HG02759 (cell line): Measurements from ENCODE around the gene FUT1.
"Not testable (repeated sequence)": the region's sequence is repeated elsewhere in the genome, so short reads cannot be mapped to it uniquely, and the experiment has no call there.

Experiments
- ATAC-seq: cut with Tn5 transposase; IDR thresholded peaks from one replicate; pipeline ENCODE4 v1.9.1; 2021; ENCODE audit warnings: mild to moderate bottlenecking, moderate library complexity; ENCODE audit not compliant: unreplicated experiment

FUT1 gene

GRCh38 chr19:48752496-48753365, at the start of gene FUT1:
Gene FUT1 (minus strand): TSS chr19:48752641. CDS start chr19:48751281, 1,360 bp downstream.
- ATAC-seq, result no peak

- no peak for ATAC-seq
These were observed 47.2 kb upstream of the FUT1 start for GRCh38 chr19:48799358-48800300.

GRCh38 chr19:48798937-48799336, 46.5 kb upstream of the FUT1 start:
- no peak for ATAC-seq

GRCh38 chr19:48797103-48797502, 44.7 kb upstream of the FUT1 start:
- ATAC-seq, result no peak

DNA sequence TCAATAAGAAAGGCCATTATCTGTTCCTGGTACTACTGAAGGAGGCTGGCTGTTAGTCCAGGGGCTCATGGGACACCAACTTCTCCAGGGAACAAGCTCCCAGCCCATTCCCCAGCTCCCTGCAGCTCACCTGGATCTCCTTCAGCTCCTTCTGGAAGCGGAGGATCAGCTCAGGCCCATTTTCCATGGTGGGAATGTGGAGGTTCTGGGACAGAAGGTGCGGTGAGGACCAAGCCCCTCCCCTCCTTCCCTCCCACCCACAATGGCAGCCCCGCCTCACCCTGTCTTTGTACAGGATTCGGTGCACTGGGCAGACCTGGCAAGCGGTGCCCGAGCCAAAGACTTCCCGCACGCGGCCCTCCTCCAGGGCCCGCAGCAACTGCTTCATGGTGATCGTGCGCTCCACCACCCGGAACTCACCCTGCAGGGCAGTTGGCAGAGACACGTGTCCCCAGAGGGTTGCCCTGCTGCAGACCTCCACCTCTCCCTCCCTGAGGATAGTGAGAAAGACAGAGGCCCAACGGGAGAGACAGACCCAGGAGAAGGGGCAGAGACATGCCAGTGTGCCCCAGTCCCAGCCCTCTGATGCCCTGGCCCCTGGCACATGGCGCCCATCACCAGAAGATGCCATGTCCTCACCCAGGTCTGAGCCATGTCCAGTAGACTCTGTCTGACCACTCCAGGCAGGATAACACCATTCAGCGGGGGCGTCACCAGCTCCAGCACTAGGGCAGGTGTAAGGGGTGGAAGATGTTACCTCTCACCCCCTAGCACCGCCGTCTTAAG, 44.0 kb upstream of the FUT1 start:
- no peak for ATAC-seq

DNA sequence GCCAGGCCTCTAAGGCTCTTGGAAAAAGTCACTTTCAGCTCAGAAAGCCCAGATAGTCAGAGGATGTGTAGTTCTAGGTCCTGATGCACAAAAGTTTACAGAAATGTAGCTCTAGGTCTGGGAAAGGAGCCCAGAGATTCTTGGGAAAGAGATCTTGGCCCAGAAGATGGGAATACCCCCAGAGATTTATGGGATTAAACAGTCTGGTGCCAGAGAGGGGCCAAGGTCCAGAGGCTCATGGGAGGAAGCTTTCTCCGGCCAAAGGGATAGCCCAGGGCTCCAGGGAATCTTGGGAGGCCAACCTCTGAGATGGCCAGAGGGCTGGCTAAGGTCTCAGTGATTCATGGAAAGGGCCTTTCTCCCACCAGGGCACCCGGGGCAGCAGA, 43.2 kb upstream of the FUT1 start:
- no peak for ATAC-seq

DNA sequence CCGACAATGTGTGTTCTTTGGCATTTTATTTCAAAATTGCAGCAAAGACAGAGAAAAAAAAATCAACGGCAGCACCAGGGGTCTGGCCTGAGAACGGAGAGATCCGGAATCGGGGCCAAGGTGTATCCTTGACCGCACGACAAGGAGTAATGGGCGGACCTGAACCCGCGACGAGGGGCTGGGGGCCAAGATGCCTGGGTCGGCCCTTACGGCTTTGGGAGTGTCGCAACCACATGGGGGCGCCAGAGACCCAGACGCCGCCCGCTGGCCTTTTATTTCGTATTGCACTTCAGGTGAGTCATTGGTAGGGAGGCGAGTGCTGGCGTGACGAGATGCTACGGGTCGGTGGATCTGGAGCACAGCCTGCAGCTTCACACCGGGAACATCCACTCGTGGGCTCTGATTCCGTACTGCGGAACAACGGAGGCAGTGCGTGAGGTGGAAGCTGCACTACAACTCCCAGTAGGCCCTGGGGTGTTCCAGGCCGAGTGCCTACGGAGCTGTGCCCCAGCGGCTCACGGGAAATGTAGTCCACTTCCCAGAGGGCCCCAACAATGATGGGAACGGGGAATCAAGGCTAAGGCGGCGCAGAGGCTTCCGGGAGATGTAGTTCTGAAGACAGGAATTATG, 42.7 kb upstream of the FUT1 start:
- peak; percentile 73 for ATAC-seq

DNA sequence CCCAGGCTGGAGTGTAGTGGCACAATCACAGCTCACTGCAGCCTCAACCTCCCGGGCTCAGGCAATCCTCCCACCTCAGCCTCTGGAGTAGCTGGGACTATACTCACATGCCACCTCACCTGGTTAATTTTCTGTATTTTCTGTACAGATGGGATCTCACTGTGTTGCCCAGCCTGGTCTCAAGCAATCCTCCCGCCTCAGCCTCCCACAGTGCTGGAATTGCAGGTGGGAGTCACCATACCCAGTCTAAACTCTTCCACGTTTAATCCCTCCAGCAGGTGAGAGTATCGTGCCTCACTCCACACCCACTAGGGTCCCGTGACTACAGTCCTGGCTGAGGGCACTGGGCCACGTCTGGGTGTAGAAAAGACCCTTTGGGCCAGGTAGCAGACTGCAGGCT, 41.9 kb upstream of the FUT1 start:
- no peak for ATAC-seq

DNA sequence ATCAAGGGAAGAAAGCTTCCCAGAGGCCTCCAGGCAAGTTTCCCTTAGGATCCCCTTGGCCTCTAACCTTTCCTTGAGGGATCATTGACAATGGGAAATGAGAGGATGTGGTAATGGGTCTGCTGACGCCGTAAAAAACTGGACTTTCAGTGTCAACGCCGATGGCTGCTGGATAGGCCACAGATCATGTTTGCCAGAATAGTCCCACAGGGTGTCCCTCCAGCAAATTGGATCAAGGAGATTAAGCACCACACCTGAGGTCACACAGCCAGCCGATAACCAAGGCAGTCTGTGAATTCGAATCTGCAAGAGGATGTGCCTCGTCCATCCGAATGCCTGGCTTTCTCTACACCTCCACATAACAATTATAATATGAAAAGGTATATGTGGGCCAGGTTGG, 40.8 kb upstream of the FUT1 start:
- ATAC-seq, result no peak

DNA sequence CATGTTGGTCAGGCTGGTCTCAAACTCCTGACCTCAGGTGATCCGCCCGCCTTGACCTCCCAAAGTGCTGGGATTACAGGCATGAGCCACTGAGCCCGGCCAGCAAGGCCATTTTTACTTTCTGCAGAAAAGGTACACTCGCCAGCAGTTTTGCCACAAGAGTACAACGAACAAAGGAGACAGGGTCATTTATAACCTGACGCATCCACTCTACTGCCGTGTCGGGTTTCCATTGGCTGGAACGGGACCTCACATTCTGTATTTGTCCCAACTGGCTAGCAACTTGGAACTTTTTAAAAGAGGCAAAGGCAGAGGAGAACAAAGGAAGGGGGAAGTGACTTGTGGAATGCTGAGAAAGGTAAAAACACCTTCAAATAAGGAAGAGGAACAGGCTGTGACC, 34.9 kb upstream of the FUT1 start:
- not testable (repeated sequence) for ATAC-seq

DNA sequence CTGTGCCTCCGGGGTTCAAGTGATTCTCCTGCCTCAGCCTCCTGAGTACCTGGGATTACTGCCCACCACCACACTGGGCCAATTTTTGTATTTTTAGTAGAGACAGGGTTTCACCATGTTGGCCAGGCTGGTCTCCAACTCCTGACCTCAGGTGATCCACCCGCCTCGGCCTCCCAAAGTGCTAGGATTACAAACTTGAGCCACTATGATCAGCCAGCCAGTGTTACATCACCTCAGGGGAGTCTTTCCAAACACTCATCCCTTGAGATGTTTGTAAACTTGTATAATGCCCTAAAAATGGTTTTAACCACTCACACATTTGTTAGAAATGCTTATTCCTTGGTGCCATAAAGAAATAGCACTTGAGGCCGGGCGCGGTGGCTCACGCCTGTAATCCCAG, 34.0 kb upstream of the FUT1 start:
- not testable (repeated sequence) for ATAC-seq

GRCh38 chr19:48784527-48784926, 32.1 kb upstream of the FUT1 start:
- ATAC-seq, result no peak

DNA sequence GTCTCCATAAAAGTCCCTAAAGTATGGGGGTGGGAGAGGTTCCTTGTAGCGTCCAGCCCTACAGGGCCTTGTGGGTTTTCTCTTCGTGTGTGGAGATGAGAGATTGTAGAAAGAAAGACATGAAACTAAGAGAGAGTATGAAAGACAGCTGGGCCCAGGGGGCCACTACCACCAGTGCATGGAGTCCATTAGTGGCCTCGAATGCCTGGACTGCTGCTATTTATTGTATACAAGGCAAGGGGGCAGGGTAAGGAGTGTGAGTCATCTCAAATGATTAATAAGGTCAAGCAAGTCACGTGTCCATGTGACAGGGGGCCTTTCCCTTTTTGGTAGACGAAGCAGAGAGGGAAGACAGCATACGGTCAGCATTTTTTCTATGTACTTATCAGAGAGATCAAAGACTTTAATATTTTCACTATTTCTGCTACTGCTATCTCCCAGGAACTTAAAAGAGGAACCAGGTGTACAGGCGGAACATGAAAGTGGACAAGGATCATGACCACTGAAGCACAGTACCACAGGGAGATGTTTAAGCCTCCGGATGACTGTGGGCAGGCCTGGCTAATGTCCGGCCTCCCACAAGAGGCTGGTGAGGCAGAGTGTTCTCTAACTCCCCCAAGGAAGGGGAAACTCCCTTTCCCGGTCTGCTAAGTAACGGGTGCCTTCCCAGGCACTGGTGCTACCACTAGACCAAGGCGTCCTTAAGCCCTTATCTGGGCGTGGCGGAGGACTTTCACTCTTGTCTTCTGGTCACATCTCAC, 28.4 kb upstream of the FUT1 start:
- ATAC-seq, result no peak

- no peak for ATAC-seq
These were observed 27.2 kb upstream of the FUT1 start for GRCh38 chr19:48779636-48780035.

DNA sequence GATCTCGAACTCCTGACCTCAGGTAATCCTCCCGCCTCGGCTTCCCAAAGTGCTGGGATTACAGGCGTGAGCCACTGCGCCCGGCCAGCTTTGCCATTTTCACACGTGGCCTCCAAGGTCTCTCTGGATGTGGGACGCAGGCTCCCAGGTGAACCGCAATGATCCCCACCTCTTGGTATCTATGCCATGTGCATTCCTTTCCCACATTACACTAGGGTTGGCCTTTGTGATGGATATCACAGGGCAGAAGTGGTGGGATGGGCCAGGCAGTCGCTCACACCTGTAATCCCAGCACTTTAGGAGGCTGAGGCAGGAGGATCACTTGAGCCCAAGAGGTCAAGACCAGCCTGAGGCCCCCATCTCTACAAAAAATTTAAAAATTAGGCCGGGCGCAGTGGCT, 25.3 kb upstream of the FUT1 start:
- no peak for ATAC-seq

- no peak for ATAC-seq
These were observed 24.7 kb upstream of the FUT1 start for GRCh38 chr19:48777139-48777538.

DNA sequence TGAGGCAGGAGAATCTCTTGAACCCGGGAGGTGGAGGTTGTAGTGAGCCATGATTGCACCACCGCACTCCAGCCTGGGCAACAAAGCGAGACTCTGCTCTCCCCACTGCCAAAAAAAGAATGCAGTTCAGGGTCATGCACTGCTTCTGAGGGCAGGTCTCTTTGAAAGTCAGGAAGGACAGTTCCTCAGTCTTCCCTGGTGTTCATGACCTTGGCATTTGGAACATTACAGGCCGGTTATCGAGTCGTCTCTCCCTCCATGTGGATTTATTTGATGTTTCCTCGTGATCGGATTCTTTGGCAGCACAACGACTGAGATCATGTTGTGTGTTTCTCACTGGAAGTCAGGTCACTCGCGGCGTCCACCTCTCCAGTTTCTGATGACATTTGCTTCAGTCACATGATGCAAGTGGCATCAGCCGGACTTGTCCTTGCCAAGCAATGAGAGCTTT, 20.1 kb upstream of the FUT1 start:
- ATAC-seq, result no peak

GRCh38 chr19:48770734-48771472, 18.5 kb upstream of the FUT1 start:
- ATAC-seq, result no peak

- ATAC-seq, result no peak
These were observed 17.8 kb upstream of the FUT1 start for GRCh38 chr19:48770266-48770665.
